AG04450 (cell line): ENCODE data around the gene RAB3IL1. TPM values are rescaled to one million over a fixed set of nuclear protein-coding genes. Genes with fewer than 3 reads are reported as not detected.

Source experiments
- CTCF ChIA-PET: fragments of 300-600, 350-600 bp; formaldehyde crosslinking; extraction: SDS; loops from one replicate; lab custom pipeline; 2022; ENCODE audit warnings: antibody characterized with exemption, inconsistent platforms; lab: Charles Lee
- POLR2A ChIA-PET: fragments of 350-600 bp; formaldehyde crosslinking; extraction: SDS; loops from one replicate; lab custom pipeline; 2021; ENCODE audit warnings: antibody characterized with exemption, inconsistent platforms; lab: Yijun Ruan, JAX
- DNase-seq: peaks from one replicate; pipeline ENCODE4 v3.0.0-alpha.2; 2011; ENCODE audit warnings: low read depth, low spot score
- H3K27ac ChIP-seq: one replicate; pipeline ENCODE4 v1.5.1; 2012; ENCODE audit warnings: low read depth, low read length, control low read depth
- H3K27me3 ChIP-seq: one replicate; pipeline ENCODE4 v1.6.0; 2012; ENCODE audit warnings: low read length; ENCODE audit not compliant: control insufficient read depth, insufficient read depth
- H3K4me3 ChIP-seq: 2 replicates; pipeline ENCODE4 v1.5.1; 2011; ENCODE audit warnings: mild to moderate bottlenecking, low read depth, low read length, control low read depth
- H3K9me3 ChIP-seq: 2 replicates; pipeline ENCODE4 v1.5.1; 2012; ENCODE audit warnings: low read length; ENCODE audit not compliant: control insufficient read depth, insufficient read depth
- polyA plus RNA-seq: library from polyadenylated mRNA; depleted of rRNA; stranded (reverse); fragments of >200 nt; gene quantifications from 2 replicates; pipeline ENCODE4 v1.2.3, GENCODE V29; 2011
- TF ChIP-seq, protein P1 (sequence below): IDR thresholded peaks from 2 replicates; pipeline ENCODE4 v1.5.1; 2011; ENCODE audit warnings: low read depth, low read length, control low read depth, inconsistent platforms

RAB3IL1 gene
- polyA plus RNA-seq, 1 experiment, result 2.7 TPM

GRCh38 chr11:61903845-61904244 is 13.5 kb downstream of the RAB3IL1 start:
- Histone ChIP-seq H3K27me3 (peaks cover 2% of the 10 kb centered on the region), H3K27ac (no peak overlapping the region), H3K9me3 (no peaks in the 10 kb centered on the region; the same call in 1 of the 2 replicates), H3K4me3 (no peak overlapping the region)
- POLR2A ChIA-PET, result interaction anchor here (0.7 kb wide), 1 partner anchor 830 kb away, joined by 5 read pairs; no protein-coding TSS in a partner anchor
- TF ChIP-seq, protein P1, sequence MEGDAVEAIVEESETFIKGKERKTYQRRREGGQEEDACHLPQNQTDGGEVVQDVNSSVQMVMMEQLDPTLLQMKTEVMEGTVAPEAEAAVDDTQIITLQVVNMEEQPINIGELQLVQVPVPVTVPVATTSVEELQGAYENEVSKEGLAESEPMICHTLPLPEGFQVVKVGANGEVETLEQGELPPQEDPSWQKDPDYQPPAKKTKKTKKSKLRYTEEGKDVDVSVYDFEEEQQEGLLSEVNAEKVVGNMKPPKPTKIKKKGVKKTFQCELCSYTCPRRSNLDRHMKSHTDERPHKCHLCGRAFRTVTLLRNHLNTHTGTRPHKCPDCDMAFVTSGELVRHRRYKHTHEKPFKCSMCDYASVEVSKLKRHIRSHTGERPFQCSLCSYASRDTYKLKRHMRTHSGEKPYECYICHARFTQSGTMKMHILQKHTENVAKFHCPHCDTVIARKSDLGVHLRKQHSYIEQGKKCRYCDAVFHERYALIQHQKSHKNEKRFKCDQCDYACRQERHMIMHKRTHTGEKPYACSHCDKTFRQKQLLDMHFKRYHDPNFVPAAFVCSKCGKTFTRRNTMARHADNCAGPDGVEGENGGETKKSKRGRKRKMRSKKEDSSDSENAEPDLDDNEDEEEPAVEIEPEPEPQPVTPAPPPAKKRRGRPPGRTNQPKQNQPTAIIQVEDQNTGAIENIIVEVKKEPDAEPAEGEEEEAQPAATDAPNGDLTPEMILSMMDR, result no peak
- DNase-seq, result no peak
- CTCF ChIA-PET, result interaction anchor here (1.1 to 11.4 kb wide), 4 partner anchors 33 to 204 kb away, joined by 3 to 345 read pairs (median 8); partner anchors contain the start of gene BEST1

GRCh38 chr11:61902313-61902712 is 15.1 kb downstream of the RAB3IL1 start:
- TF ChIP-seq, protein P1, result no peak
- H3K27ac ChIP-seq, result no peak overlapping the region
- H3K9me3 ChIP-seq, result no peaks in the 10 kb centered on the region; the same call in 1 of the 2 replicates
- DNase-seq, result no peak
- ChIA-PET CTCF (interaction anchor here (0.7 to 11.4 kb wide), 4 partner anchors 46 to 206 kb away, joined by 3 to 345 read pairs (median 6); partner anchors contain the start of gene BEST1), POLR2A (no interaction called here)
- no peak overlapping the region for H3K4me3 ChIP-seq
- peaks cover 2% of the 10 kb centered on the region for H3K27me3 ChIP-seq

DNA sequence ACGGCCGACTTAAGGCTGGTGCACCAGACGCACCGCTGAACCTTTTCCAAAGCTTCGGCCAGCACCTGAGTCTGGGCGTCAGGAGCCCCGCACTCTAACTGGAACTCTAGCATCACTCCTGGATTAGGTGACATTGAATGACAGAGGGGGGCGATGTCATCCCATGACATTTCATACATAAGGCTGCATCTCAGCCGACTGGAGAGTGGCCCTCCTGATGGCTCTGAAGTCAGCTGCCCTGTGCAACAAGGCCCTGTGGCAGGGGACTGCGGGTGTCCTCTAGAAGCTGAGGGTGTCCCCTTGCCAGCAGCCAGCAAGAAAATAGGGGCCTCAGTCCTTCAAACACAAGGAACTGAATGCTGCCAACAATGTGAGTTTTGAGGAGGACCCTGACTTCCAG is 16.0 kb downstream of the RAB3IL1 start:
- Histone ChIP-seq H3K27ac (no peak overlapping the region), H3K9me3 (no peaks in the 10 kb centered on the region; the same call in 1 of the 2 replicates), H3K4me3 (no peak overlapping the region), H3K27me3 (no peaks in the 10 kb centered on the region)
- TF ChIP-seq, protein P1, result no peak
- ChIA-PET POLR2A (no interaction called here), CTCF (interaction anchor here (0.8 to 11.4 kb wide), 5 partner anchors 22 to 206 kb away, joined by 3 to 345 read pairs (median 175); partner anchors contain the start of gene BEST1)
- no peak for DNase-seq

DNA sequence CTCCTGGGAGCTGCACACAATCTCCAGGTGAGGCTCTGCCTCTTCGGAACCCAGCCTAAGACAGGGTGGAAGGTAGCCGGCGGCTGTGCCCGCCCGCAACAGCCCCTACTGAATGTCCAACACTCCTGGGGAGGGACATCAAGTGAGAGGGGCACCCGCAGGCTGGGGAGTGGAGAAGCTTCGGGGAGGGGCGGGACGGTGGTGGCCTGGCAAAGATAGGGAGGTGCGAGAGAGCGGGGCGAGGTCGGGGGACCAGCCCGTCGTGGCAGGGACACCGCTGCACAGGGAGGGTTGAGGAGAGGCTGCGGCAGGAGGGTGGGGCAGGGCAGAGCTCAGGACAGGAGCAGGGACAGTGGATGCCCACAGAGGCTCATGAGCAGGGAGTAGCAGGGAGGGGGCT is 17.1 kb downstream of the RAB3IL1 start:
- POLR2A ChIA-PET, result no interaction called here
- no peak overlapping the region for H3K4me3 ChIP-seq
- CTCF ChIA-PET, result interaction anchor here (1.1 to 11.4 kb wide), 13 partner anchors 9 to 207 kb away, joined by 3 to 345 read pairs (median 27); partner anchors contain the start of genes BEST1 and FADS3
- no peak overlapping the region for H3K27ac ChIP-seq
- H3K27me3 ChIP-seq, result no peaks in the 10 kb centered on the region
- DNase-seq, result no peak
- no peaks in the 10 kb centered on the region; the same call in 1 of the 2 replicates for H3K9me3 ChIP-seq
- TF ChIP-seq, protein P1, result no peak
